ENCODE data around the gene FGD5.

The FGD5 gene

GRCh38 chr3:14852717-14853116, 34.0 kb downstream of the FGD5 start:
- DNase-seq = no peak
- no peaks in the 10 kb centered on the region for H4K20me1 ChIP-seq (ENCODE audit: insufficient read depth, low read length)
- no peaks in the 10 kb centered on the region for H3K9me3 ChIP-seq (replicated peaks; ENCODE audit: insufficient read depth, low read length)
- H2AFZ ChIP-seq (ENCODE audit: low read length) = no peak overlapping the region
- TF ChIP-seq EZH2phosphoT487 (IDR thresholded peaks at IDR 0.05; ENCODE audit: low read length) (no peak), EZH2 (optimal IDR thresholded peaks at IDR 0.05; ENCODE audit: low read depth, low read length) (no peak), CTCF (IDR thresholded peaks at IDR 0.05; ENCODE audit: low read length) (no peak)
- 0 out of 2 replicates have a peak, but pooled peaks cover 6% of the 10 kb centered on the region for H3K4me1 ChIP-seq (ENCODE audit: low read length)
- no peak overlapping the region for H3K27ac ChIP-seq (ENCODE audit: low read length)
- H3K27me3 ChIP-seq (replicated peaks; ENCODE audit: insufficient read depth, low read length) = no peaks in the 10 kb centered on the region
- H3K9ac ChIP-seq (ENCODE audit: low read length) = no peak overlapping the region
- H3F3A ChIP-seq (ENCODE audit: insufficient read depth, low read length) = no peaks in the 10 kb centered on the region
- H3K9me2 ChIP-seq (replicated peaks; ENCODE audit: insufficient read depth, low read length) = no peaks in the 10 kb centered on the region
- H3K36me3 ChIP-seq (replicated peaks; ENCODE audit: insufficient read depth, low read length) = no peaks in the 10 kb centered on the region
- no peaks in the 10 kb centered on the region for H3K79me2 ChIP-seq (ENCODE audit: low read length)
- no peak overlapping the region for H3K4me2 ChIP-seq (ENCODE audit: low read depth, low read length)
- H3K4me3 ChIP-seq (ENCODE audit: low read length) = no peak overlapping the region

GRCh38 chr3:14853271-14853951, 34.6 kb downstream of the FGD5 start:
- no peak overlapping the region for H3K4me2 ChIP-seq (ENCODE audit: low read depth, low read length)
- H3K79me2 ChIP-seq (ENCODE audit: low read length) = no peaks in the 10 kb centered on the region
- H3K9ac ChIP-seq (ENCODE audit: low read length) = no peak overlapping the region
- H3K4me3 ChIP-seq (ENCODE audit: low read length) = no peak overlapping the region
- H3K27ac ChIP-seq (ENCODE audit: low read length) = no peak overlapping the region
- DNase-seq = no peak
- H3K9me3 ChIP-seq (replicated peaks; ENCODE audit: insufficient read depth, low read length) = no peaks in the 10 kb centered on the region
- no peaks in the 10 kb centered on the region for H3K27me3 ChIP-seq (replicated peaks; ENCODE audit: insufficient read depth, low read length)
- no peaks in the 10 kb centered on the region for H3K4me1 ChIP-seq (ENCODE audit: low read length)
- no peaks in the 10 kb centered on the region for H3K9me2 ChIP-seq (replicated peaks; ENCODE audit: insufficient read depth, low read length)
- no peaks in the 10 kb centered on the region for H4K20me1 ChIP-seq (ENCODE audit: insufficient read depth, low read length)
- TF ChIP-seq EZH2phosphoT487 (IDR thresholded peaks at IDR 0.05; ENCODE audit: low read length) (no peak), CTCF (IDR thresholded peaks at IDR 0.05; ENCODE audit: low read length) (no peak), EZH2 (optimal IDR thresholded peaks at IDR 0.05; ENCODE audit: low read depth, low read length) (no peak)
- H3F3A ChIP-seq (ENCODE audit: insufficient read depth, low read length) = no peaks in the 10 kb centered on the region
- H2AFZ ChIP-seq (ENCODE audit: low read length) = no peak overlapping the region
- no peaks in the 10 kb centered on the region for H3K36me3 ChIP-seq (replicated peaks; ENCODE audit: insufficient read depth, low read length)

DNA sequence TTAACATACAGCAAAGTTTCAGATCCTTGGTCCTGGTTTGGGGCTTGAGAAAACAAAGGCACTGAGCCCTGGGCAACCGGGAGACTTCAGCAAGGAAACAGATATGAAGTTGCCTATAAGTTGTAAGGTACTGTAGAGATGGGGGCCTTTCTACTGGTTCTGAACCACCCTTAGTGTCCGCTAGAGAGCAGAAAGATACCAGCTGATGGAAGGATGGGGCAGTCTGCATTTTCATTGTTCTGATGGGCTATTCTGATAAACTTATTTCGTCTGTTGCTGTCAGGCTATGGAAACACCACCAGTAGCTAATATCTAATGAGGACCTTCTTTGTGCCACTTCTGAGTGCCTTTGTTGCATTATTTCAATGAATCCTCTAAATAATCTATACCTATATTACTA, 38.7 kb downstream of the FGD5 start:
- TF ChIP-seq EZH2 (optimal IDR thresholded peaks at IDR 0.05; ENCODE audit: low read depth, low read length) (no peak), CTCF (IDR thresholded peaks at IDR 0.05; ENCODE audit: low read length) (no peak), EZH2phosphoT487 (IDR thresholded peaks at IDR 0.05; ENCODE audit: low read length) (no peak)
- Histone ChIP-seq H3K27ac (ENCODE audit: low read length) (no peak overlapping the region), H4K20me1 (ENCODE audit: insufficient read depth, low read length) (no peaks in the 10 kb centered on the region), H3K9me3 (replicated peaks; ENCODE audit: insufficient read depth, low read length) (no peaks in the 10 kb centered on the region), H3K36me3 (replicated peaks; ENCODE audit: insufficient read depth, low read length) (no peaks in the 10 kb centered on the region), H3K9ac (ENCODE audit: low read length) (no peak overlapping the region), H3K27me3 (replicated peaks; ENCODE audit: insufficient read depth, low read length) (no peaks in the 10 kb centered on the region), H3K4me3 (ENCODE audit: low read length) (no peak overlapping the region), H3K9me2 (replicated peaks; ENCODE audit: insufficient read depth, low read length) (no peaks in the 10 kb centered on the region), H3K4me1 (ENCODE audit: low read length) (no peaks in the 10 kb centered on the region), H3K79me2 (ENCODE audit: low read length) (no peaks in the 10 kb centered on the region), H2AFZ (ENCODE audit: low read length) (no peak overlapping the region), H3K4me2 (ENCODE audit: low read depth, low read length) (no peak overlapping the region), H3F3A (ENCODE audit: insufficient read depth, low read length) (no peaks in the 10 kb centered on the region)
- DNase-seq = no peak
